DOHH2 (cell line): Measurements from ENCODE around the gene SLC25A18.

Source experiments
- EZH2phosphoT487 ChIP-seq: fragments of 200-600 bp; sonication (generic); IDR thresholded peaks from 2 replicates; pipeline ENCODE4 v1.6.1; 2017; ENCODE audit warnings: borderline replicate concordance, mild to moderate bottlenecking, antibody characterized with exemption, low read length, moderate library complexity, mixed read lengths
- TF ChIP-seq, protein P1 (sequence below): fragments of 200-600 bp; sonication (generic); IDR thresholded peaks from one replicate; pipeline ENCODE4 v1.5.1; 2014; ENCODE audit warnings: antibody characterized with exemption, mild to moderate bottlenecking, low read depth, low read length; ENCODE audit not compliant: poor library complexity, severe bottlenecking

DNA sequence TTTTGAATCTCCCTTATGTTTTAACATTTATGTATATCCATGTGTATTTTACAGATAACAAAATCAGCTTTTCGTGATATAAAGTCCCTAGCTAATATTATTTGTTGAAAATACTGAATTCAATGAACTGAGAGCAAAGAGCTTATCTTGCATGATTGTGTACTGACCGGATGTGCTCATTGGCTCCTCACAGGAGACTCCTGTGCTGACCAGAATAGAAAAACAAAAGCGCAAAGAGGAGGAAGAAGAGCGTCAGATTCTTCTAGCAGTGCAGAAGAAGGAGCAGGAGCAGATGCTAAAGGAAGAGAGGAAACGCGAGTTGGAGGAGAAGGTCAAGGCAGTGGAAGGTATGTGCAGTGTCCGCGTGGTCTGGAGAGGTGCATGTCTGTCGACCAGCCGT, 39.4 kb upstream of the SLC25A18 start:
- TF ChIP-seq, protein P1, sequence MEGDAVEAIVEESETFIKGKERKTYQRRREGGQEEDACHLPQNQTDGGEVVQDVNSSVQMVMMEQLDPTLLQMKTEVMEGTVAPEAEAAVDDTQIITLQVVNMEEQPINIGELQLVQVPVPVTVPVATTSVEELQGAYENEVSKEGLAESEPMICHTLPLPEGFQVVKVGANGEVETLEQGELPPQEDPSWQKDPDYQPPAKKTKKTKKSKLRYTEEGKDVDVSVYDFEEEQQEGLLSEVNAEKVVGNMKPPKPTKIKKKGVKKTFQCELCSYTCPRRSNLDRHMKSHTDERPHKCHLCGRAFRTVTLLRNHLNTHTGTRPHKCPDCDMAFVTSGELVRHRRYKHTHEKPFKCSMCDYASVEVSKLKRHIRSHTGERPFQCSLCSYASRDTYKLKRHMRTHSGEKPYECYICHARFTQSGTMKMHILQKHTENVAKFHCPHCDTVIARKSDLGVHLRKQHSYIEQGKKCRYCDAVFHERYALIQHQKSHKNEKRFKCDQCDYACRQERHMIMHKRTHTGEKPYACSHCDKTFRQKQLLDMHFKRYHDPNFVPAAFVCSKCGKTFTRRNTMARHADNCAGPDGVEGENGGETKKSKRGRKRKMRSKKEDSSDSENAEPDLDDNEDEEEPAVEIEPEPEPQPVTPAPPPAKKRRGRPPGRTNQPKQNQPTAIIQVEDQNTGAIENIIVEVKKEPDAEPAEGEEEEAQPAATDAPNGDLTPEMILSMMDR: no peak
- TF ChIP-seq EZH2phosphoT487: no peak
